ENCODE data around the gene SLC25A11. TPM values are rescaled to one million over a fixed set of nuclear protein-coding genes. Genes with fewer than 3 reads are reported as not detected.
A peak's percentile ranks its signal among the peaks of the same experiment; 100 is the strongest.

SLC25A11 gene
- polyA plus RNA-seq, 1 of the 3 experiments (the other 2 are of a cell fraction), result 82.8 TPM

- TF ChIP-seq CTCF (IDR thresholded peaks at IDR 0.05) (no peak), SIN3A (IDR thresholded peaks at IDR 0.05; ENCODE audit: borderline replicate concordance, low read depth, low read length) (no peak), FOSL2 (IDR thresholded peaks at IDR 0.05; ENCODE audit: borderline replicate concordance, low read depth) (no peak), TCF12 (IDR thresholded peaks at IDR 0.05) (no peak), RFX5 (IDR thresholded peaks at IDR 0.05; ENCODE audit: low read length) (no peak), MAX (IDR thresholded peaks at IDR 0.05; ENCODE audit: low read depth) (no peak), RXRA (IDR thresholded peaks at IDR 0.05; ENCODE audit: borderline replicate concordance, low read depth) (no peak), USF2 (IDR thresholded peaks at IDR 0.05; ENCODE audit: borderline replicate concordance, low read depth, low read length) (no peak), MXI1 (IDR thresholded peaks at IDR 0.05; ENCODE audit: low read depth, low read length) (no peak), ELF1 (IDR thresholded peaks at IDR 0.05) (no peak), FOXM1 (IDR thresholded peaks at IDR 0.05; ENCODE audit: low read depth) (no peak)
Observed at GRCh38 chr17:4935650-4936049, 4.2 kb downstream of the SLC25A11 start (continued).

GRCh38 chr17:4934173-4934979 lies 5.5 kb downstream of the SLC25A11 start:
- Histone ChIP-seq H3K9ac (0 out of 2 replicates have a peak overlapping the region, but pooled peaks have one; percentile 40), H3K4me3 (ENCODE audit: low read depth in 2 of 2, low read length in 1 of 2) (no peak overlapping the region), H3K4me1 (ENCODE audit: control insufficient read depth in 1 of 2, insufficient read depth in 2 of 2, low read depth in 1 of 2, low read length in 1 of 2) (peaks cover 7 to 22% of the 10 kb centered on the region in 2 experiments; a peak in 2 of 4 replicates), H4K20me1 (ENCODE audit: insufficient read depth) (no peaks in the 10 kb centered on the region), H3F3A (replicated peaks; ENCODE audit: insufficient read depth) (no peaks in the 10 kb centered on the region), H2AFZ (ENCODE audit: low read depth) (no peak overlapping the region), H3K36me3 (replicated peaks in 1 of 2; ENCODE audit: control insufficient read depth in 1 of 2, insufficient read depth in 2 of 2, low read length in 1 of 2) (peaks cover 15 to 16% of the 10 kb centered on the region in 2 experiments), H3K9me2 (no peaks in the 10 kb centered on the region), H3K4me2 (peak overlapping the region; percentile 59; the same call in 1 of the 2 replicates), H3K27me3 (ENCODE audit: insufficient read depth) (no peaks in the 10 kb centered on the region), H3K27ac (ENCODE audit: low read depth in 2 of 2, low read length in 1 of 2) (no peak overlapping the region), H3K79me2 (ENCODE audit: insufficient read depth) (peaks cover 15% of the 10 kb centered on the region; the same call in 1 of the 2 replicates), H3K9me3 (no peaks in the 10 kb centered on the region)
- ChIA-PET POLR2A (interaction anchor here (1.3 kb wide), 1 partner anchor 26 kb away, joined by 5 read pairs; no protein-coding TSS in a partner anchor), CTCF (interaction anchor here (0.6 to 2.0 kb wide), 8 partner anchors 11 to 59 kb away, joined by 3 to 10 read pairs (median 4); partner anchors contain the start of gene CHRNE)
- DNase-seq, result peak; percentile 72
- WGBS (ENCODE audit: low lambda C conversion rate), result 45% methylated on average over 14 of the region's 14 CpGs
- TF ChIP-seq RAD21 (IDR thresholded peaks at IDR 0.05; ENCODE audit: low read length) (peak; percentile 25; the same call in 1 of the 2 replicates), SMC3 (IDR thresholded peaks at IDR 0.05; ENCODE audit: low read depth, low read length) (peak; percentile 11; the same call in 1 of the 2 replicates), NFIC (IDR thresholded peaks at IDR 0.05; ENCODE audit: borderline replicate concordance) (0 out of 2 replicates have a peak, but pooled peaks have one; percentile 19), NRF1 (IDR thresholded peaks at IDR 0.05; ENCODE audit: low read depth, low read length) (no peak), EZH2phosphoT487 (IDR thresholded peaks at IDR 0.05; ENCODE audit: borderline replicate concordance, low read depth) (no peak), CTCF (IDR thresholded peaks at IDR 0.05) (peak; percentile 44), USF1 (IDR thresholded peaks at IDR 0.05; ENCODE audit: borderline replicate concordance, low read depth) (no peak)
